HG03135 (cell line): ENCODE results near the gene CACNA1D.
"Not testable (repeated sequence)": the region's sequence is repeated elsewhere in the genome, so short reads cannot be mapped to it uniquely, and the experiment has no call there.

Source experiments
- ATAC-seq: cut with Tn5 transposase; IDR thresholded peaks from one replicate; pipeline ENCODE4 v1.9.1; 2021; ENCODE audit warnings: mild to moderate bottlenecking, moderate library complexity; ENCODE audit not compliant: unreplicated experiment

The CACNA1D gene

GRCh38 chr3:53493963-53494791 is at the start of gene CACNA1D:
TSS of gene CACNA1D (plus strand) at chr3:53494611. CDS start at chr3:53495167, 556 bp downstream.
- ATAC-seq: no peak

DNA sequence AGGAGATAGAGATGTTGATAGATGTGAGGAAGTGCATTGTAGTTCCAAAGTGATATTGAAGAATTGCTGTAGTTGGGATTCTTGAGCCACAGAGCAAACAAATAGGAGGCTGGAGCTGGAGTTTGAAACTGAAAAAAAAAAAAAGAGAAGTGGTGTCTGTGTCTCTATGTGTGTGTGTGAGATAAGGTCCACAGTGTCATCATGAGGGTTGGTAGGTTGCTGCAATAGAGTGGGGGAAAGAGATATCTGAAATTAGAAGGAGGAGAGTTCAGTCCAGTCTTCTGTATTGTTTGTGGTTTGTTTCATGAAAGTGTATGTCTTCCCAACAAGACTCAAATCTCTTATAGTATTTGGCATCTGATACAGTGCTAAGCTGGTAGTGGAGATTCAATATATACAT is 37.3 kb upstream of the CACNA1D start:
- ATAC-seq: no peak

DNA sequence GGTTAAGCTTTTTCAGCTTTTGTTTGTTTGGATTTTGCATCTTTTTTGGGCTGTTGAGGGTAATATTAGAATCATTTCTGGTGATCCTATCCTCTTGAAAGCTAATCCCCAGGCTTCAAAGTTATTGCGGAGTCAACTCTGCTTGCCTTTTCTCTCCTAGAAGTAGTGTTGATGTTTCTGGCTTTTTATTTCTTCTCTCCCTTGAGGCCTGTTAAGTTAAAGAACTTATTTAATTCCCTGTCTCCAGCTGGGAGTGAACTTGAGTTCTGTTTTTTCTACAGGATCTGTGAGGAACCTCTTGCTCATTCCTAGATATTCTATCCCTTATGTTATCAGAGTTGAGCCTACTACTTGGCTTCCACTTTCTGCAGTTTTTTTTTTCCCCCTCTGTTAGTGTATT is 34.1 kb upstream of the CACNA1D start:
- ATAC-seq: no peak

GRCh38 chr3:53464424-53464823 is 30.0 kb upstream of the CACNA1D start:
- ATAC-seq: no peak

DNA sequence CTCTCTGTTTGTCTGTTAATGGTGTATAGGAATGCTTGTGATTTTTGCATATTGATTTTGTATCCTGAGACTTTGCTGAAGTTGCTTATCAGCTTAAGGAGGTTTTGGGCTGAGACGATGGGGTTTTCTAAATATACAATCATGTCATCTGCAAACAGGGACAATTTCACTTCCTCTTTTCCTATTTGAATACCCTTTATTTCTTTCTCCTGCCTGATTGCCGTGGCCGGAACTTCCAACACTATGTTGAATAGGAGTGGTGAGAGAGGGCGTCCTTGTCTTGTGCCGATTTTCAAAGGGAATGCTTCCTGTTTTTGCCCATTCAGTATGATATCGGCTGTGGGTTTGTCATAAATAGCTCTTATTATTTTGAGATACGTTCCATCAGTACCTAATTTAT is 24.7 kb upstream of the CACNA1D start:
- not testable (repeated sequence) for ATAC-seq

DNA sequence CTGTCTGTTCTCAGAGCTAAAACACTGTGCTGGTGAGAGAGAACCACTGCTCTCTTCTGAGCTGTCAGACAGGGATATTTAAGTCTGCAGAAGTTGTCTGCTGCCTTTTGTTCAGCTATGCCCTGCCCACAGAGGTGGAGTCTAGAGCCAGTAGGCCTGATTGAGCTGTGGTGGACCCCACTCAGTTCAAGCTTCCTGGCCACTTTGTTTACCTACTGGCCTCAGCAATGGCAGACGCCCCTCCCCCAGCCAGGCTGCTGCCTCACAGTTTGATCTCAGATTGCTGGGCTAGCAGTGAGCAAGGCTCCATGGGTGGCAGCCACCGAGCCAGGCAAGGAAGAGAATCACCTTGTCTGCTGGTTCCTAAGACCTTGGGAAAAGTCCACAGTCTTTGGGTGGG is 21.0 kb upstream of the CACNA1D start:
- ATAC-seq: no peak

DNA sequence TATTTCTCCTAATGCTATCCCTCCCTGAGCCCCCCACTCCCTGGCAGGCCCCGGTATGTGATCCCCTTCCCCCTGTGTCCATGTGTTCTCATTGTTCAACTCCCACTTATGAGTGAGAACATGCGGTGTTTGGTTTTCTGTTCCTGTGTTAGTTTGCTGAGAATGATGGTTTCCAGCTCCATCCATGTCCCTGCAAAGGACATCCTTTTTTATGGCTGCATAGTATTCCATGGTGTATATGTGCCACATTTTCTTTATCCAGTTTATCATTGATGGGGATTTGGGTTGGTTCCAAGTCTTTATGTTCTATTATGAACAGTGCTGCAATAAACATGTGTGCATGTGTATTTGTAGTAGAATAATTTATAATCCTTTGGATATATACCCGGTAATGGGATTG is 18.0 kb upstream of the CACNA1D start:
- ATAC-seq: not testable (repeated sequence)

GRCh38 chr3:53477689-53478088 is 16.7 kb upstream of the CACNA1D start:
- not testable (repeated sequence) for ATAC-seq

GRCh38 chr3:53478166-53478830 is 16.1 kb upstream of the CACNA1D start:
- no peak for ATAC-seq

DNA sequence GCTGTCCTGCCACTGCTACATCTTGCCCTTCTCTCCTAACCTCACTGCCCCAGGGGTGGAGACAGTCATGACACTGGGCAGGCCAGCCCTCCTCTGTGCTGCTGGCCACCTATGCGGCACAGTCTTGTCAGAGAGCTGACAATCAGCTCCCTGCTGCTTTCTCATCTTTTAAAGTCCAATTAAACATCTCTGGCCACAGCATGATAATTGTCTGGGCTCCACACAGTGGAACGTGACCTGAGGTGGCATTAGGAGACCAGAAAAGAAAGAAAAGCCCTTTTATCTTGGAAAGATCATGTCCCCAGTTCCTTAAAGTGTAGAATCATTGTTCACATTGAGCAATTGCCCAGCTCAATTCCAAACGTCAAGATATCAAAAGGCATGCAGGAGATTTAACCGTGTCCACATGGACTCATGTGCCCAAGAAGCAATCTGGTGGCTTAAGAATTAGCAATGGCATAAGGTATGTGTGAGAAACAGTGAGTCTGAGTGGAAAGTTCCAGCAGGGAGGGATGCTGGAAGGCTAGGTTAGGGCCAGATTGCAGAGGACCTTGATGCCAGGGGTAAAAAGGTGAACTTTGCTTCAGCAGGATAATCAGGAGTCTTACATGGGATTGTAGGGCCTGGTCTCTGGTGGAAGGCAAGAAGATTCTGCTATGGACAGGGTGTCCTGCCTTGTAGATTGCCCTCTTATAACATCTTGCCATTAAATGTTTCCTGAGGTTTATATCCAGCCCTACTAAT is 15.3 kb upstream of the CACNA1D start:
- ATAC-seq: no peak

DNA sequence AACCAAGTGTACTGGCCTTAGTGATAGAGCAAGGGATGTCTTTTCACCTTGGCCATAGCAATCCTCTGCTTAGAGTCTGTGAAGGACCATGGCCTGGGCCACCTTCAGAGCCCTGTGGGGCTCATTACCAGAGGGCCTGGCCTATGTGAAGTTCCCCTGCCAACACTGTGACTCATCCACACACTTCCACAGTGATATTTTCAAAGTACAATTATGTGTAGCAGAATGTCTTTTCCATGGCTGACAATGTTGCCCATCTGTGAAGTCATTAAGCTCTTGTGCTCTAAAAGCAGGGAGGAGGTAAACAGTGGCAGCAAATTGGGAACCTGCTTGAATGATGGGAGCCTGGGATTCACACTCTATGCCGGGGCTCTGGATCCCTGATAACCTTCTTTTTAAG is 12.2 kb upstream of the CACNA1D start:
- no peak for ATAC-seq

DNA sequence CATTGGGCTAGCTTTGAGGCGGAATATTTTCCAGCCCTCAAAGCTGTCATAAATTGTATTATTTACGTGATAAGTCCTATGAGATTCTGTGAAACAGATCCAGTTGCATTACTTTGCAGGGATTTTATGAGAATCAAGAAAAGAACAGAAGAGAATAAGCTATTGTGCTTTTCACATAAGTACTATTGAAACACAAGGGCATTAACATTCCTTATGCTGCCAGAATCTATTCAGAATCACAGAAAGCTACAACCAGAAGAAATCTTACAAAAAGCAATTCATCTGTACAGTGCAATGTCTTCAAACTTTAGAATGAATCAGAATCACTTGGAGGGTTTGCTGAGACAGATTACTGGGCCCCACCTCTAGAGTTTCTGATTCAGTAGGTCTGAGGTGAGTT is 10.6 kb upstream of the CACNA1D start:
- ATAC-seq: no peak

- no peak for ATAC-seq
These were observed 9.4 kb upstream of the CACNA1D start for GRCh38 chr3:53484984-53485383.

DNA sequence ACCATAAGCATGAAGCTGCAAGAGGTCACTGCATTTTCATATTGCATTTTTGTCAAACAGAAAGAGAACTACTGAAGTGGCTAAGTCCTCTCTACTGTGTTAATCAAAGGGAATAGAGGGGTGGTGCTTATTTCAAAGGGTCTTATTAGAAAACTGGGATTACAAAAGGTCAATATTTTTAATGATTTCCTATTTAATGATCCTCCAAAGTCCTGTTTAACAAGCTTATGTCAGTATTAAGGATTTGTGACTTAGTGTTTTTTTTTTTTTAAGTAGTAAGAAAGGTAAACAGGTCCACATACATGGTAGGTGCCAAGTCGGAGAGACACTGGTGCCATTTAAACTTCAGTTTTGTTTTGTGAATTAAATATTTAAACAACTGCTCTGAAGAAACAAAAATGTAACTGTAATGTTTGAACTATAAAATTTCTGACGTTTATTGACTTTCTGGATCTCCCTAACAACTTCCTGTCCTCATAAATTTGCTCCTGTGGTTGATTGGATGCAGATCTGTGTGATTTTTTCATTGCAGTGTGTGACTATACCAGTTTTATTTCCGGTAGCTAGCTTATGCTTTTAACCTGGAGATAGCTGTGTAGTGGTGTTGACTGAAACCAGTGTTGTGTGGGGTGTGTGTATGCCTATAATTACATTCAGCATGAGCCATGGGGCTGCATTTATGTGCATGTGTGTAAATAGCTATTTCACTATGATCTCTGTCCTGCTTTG is 8.6 kb upstream of the CACNA1D start:
- no peak for ATAC-seq

GRCh38 chr3:53486961-53487654 is 7.3 kb upstream of the CACNA1D start:
- no peak for ATAC-seq

- ATAC-seq: no peak
These were observed 5.0 kb upstream of the CACNA1D start for GRCh38 chr3:53489386-53489785.

- ATAC-seq: no peak
These were observed 4.5 kb upstream of the CACNA1D start for GRCh38 chr3:53489787-53490458.

GRCh38 chr3:53490459-53490968 is 3.9 kb upstream of the CACNA1D start:
- no peak for ATAC-seq

- no peak for ATAC-seq
These were observed 3.1 kb upstream of the CACNA1D start for GRCh38 chr3:53491276-53491675.

DNA sequence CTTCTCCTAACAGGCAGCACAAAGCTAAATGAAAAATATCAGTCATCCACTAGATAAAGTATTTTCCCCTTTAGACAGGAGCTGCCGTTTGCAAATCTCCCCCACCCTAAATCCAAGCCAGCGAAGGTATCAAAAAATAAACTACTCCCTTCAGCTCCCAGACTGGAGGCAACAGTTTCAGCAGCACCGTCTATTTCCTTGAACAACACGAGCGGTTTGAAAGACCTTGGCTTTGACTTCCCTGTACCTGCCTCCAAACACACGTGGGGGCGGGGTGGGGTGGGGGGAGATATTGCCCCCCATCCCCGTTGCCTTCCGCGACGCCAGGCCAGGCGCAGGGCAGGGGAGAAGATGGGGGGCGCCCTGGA is 832 bp upstream of the CACNA1D start:
- no peak for ATAC-seq
